ENCODE data around the gene FAM171A1. TPM values are rescaled to one million over a fixed set of nuclear protein-coding genes. Genes with fewer than 3 reads are reported as not detected.

Gene FAM171A1
- total and polyA plus RNA-seq, 2 donors (not counting 1 experiment from before 2014, with no cell fraction given), result 0.09 TPM; not detected in 1

DNA sequence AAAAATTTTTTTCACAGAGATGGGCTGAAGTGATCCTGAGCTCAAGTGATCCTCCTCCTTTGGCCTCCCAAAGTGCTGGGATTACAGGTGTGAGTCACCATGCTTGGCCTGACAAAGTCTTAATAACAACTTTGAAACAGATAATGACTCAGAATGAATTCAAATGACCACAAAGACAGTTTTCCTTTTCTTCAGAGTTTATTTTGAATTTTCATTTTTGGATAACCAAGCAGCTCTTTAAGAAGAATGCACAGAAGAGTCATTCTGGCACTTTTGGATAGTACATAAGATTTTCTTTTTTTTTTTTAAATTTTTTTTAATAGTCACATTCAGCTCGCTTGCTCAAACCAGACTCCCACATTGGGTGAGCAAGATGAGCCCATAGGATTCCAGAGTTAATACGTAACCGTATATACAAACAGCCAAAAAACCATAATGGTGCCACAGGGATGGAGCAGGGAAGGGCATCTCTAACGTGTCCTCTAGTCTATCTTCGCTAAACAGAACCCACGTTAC lies 159.6 kb downstream of the FAM171A1 start:
- ATAC-seq (ENCODE audit: low read depth) (no peak), DNase-seq (no peak)
- CTCF ChIA-PET, result interaction anchor here (0.8 to 3.2 kb wide), 3 partner anchors 10 to 44 kb away, joined by 3 to 8 read pairs (median 4); no protein-coding TSS in a partner anchor
- POLR2A ChIA-PET, result no interaction called here
- no peak overlapping the region for H3K9ac ChIP-seq (ENCODE audit: low read length)
- WGBS (ENCODE audit: insufficient coverage), result 97% methylated on average over 3 of the region's 6 CpGs
- no peaks in the 10 kb centered on the region for H3K27me3 Mint-ChIP-seq
- H3K36me3 ChIP-seq (replicated peaks in 1 of 2; ENCODE audit: control extremely low read depth in 1 of 2, control insufficient read depth in 1 of 2, extremely low read depth in 1 of 2, insufficient read depth in 2 of 2, low read length in 1 of 2), result no peaks in the 10 kb centered on the region
- no peak overlapping the region for H3K4me2 ChIP-seq (replicated peaks; ENCODE audit: low read depth, low read length, poor library complexity, severe bottlenecking)
- TF ChIP-seq, protein P1, sequence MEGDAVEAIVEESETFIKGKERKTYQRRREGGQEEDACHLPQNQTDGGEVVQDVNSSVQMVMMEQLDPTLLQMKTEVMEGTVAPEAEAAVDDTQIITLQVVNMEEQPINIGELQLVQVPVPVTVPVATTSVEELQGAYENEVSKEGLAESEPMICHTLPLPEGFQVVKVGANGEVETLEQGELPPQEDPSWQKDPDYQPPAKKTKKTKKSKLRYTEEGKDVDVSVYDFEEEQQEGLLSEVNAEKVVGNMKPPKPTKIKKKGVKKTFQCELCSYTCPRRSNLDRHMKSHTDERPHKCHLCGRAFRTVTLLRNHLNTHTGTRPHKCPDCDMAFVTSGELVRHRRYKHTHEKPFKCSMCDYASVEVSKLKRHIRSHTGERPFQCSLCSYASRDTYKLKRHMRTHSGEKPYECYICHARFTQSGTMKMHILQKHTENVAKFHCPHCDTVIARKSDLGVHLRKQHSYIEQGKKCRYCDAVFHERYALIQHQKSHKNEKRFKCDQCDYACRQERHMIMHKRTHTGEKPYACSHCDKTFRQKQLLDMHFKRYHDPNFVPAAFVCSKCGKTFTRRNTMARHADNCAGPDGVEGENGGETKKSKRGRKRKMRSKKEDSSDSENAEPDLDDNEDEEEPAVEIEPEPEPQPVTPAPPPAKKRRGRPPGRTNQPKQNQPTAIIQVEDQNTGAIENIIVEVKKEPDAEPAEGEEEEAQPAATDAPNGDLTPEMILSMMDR (IDR thresholded peaks at IDR 0.05), result no peak
- intact Hi-C loops (cut with micrococcal nuclease), result no loop called here
- no peaks in the 10 kb centered on the region for H3K79me2 ChIP-seq (ENCODE audit: control insufficient read depth, insufficient read depth, low read length)
- H3K4me3 Mint-ChIP-seq, result no peak overlapping the region
- H3K27ac ChIP-seq (ENCODE audit: low read length in 2 of 2), result no peak overlapping the region
- peaks cover 16 to 18% of the 10 kb centered on the region in 2 donors for H3K4me1 ChIP-seq (ENCODE audit: control insufficient read depth in 2 of 2, insufficient read depth in 2 of 2, low read length in 2 of 2)
- H3K27ac Mint-ChIP-seq, result no peak overlapping the region
- H3K4me1 Mint-ChIP-seq, result peaks cover 28% of the 10 kb centered on the region
- no peak overlapping the region for H3K4me3 ChIP-seq (ENCODE audit: control extremely low read depth in 1 of 5, extremely low read depth in 1 of 5, insufficient read depth in 1 of 5, low read depth in 2 of 5, low read length in 4 of 5)
- H2AFZ ChIP-seq (ENCODE audit: insufficient read depth, low read depth, low read length, poor library complexity, severe bottlenecking), result no peak overlapping the region
- no peaks in the 10 kb centered on the region for H3K9me3 ChIP-seq (ENCODE audit: control extremely low read depth in 1 of 3, control insufficient read depth in 2 of 3, insufficient read depth in 1 of 3, low read length in 2 of 3)
- no peaks in the 10 kb centered on the region for H4K20me1 ChIP-seq (ENCODE audit: control insufficient read depth, insufficient read depth, low read length, poor library complexity, severe bottlenecking)
- no peaks in the 10 kb centered on the region for H3K9me3 Mint-ChIP-seq (ENCODE audit: insufficient read depth)
- no peaks in the 10 kb centered on the region for H3K27me3 ChIP-seq (replicated peaks in 1 of 4; ENCODE audit: control extremely low read depth in 1 of 4, control insufficient read depth in 3 of 4, insufficient read depth in 4 of 4, low read length in 3 of 4)

DNA sequence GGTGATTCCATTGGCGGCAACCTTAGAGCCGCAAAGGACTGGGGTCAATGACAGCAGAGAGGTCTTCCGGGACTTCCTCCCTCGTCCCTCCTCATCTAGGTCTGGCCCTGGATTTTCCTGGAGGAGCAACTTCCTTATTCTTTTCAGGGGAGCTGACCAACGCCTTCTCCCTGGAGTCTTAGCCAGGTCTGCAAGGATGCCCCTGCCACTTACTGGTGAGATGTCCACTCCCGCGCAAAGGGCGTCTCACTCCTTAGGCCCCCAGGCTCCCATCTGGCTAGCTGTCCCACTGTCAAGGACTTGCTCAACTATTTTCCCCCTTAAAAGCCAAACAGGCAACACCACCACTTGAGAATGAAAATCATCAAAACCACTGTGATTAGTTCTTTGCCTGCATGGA lies 160.6 kb downstream of the FAM171A1 start:
- peaks cover 28% of the 10 kb centered on the region for H3K4me1 Mint-ChIP-seq
- H3K4me1 ChIP-seq (ENCODE audit: control insufficient read depth in 2 of 2, insufficient read depth in 2 of 2, low read length in 2 of 2), result peaks cover 16 to 18% of the 10 kb centered on the region in 2 donors
- H3K4me2 ChIP-seq (replicated peaks; ENCODE audit: low read depth, low read length, poor library complexity, severe bottlenecking), result no peak overlapping the region
- no peak overlapping the region for H3K4me3 Mint-ChIP-seq
- intact Hi-C loops (cut with micrococcal nuclease), result no loop called here
- CTCF ChIA-PET, result interaction anchor here (0.7 to 3.2 kb wide), 4 partner anchors 11 to 43 kb away, joined by 3 to 8 read pairs (median 4); no protein-coding TSS in a partner anchor
- no peak for DNase-seq
- no peaks in the 10 kb centered on the region for H3K27me3 ChIP-seq (replicated peaks in 1 of 4; ENCODE audit: control extremely low read depth in 1 of 4, control insufficient read depth in 3 of 4, insufficient read depth in 4 of 4, low read length in 3 of 4)
- POLR2A ChIA-PET, result no interaction called here
- no peaks in the 10 kb centered on the region for H3K9me3 Mint-ChIP-seq (ENCODE audit: insufficient read depth)
- H3K27me3 Mint-ChIP-seq, result no peaks in the 10 kb centered on the region
- no peaks in the 10 kb centered on the region for H3K9me3 ChIP-seq (ENCODE audit: control extremely low read depth in 1 of 3, control insufficient read depth in 2 of 3, insufficient read depth in 1 of 3, low read length in 2 of 3)
- no peaks in the 10 kb centered on the region for H3K79me2 ChIP-seq (ENCODE audit: control insufficient read depth, insufficient read depth, low read length)
- H2AFZ ChIP-seq (ENCODE audit: insufficient read depth, low read depth, low read length, poor library complexity, severe bottlenecking), result no peak overlapping the region
- H3K27ac ChIP-seq (ENCODE audit: low read length in 2 of 2), result no peak overlapping the region
- no peak overlapping the region for H3K9ac ChIP-seq (ENCODE audit: low read length)
- 93% methylated on average over 8 of the region's 8 CpGs for WGBS (ENCODE audit: insufficient coverage)
- TF ChIP-seq EZH2 (IDR thresholded peaks at IDR 0.05; ENCODE audit: borderline replicate concordance, insufficient read depth, low read depth, low read length, poor library complexity, severe bottlenecking), result no peak
- TF ChIP-seq, protein P1 (IDR thresholded peaks at IDR 0.05), result no peak
- no peak overlapping the region for H3K27ac Mint-ChIP-seq
- no peak overlapping the region for H3K4me3 ChIP-seq (ENCODE audit: control extremely low read depth in 1 of 5, extremely low read depth in 1 of 5, insufficient read depth in 1 of 5, low read depth in 2 of 5, low read length in 4 of 5)
- H3K36me3 ChIP-seq (replicated peaks in 1 of 2; ENCODE audit: control extremely low read depth in 1 of 2, control insufficient read depth in 1 of 2, extremely low read depth in 1 of 2, insufficient read depth in 2 of 2, low read length in 1 of 2), result no peaks in the 10 kb centered on the region
- no peak for ATAC-seq (ENCODE audit: low read depth)
- H4K20me1 ChIP-seq (ENCODE audit: control insufficient read depth, insufficient read depth, low read length, poor library complexity, severe bottlenecking), result no peaks in the 10 kb centered on the region
